Stimulated activated naive CD8-positive, alpha-beta T cell treated with anti-CD3 and anti-CD28 coated beads, Interleukin-15, amount 100 ng/mL, for 72 hours (primary cell): ENCODE data around the gene COL21A1.

Experiments
- ATAC-seq: fragments of 150-1000 bp; cut with Tn5 transposase; 2 replicates; pipeline ENCODE4 v1.10.0; 2021; ENCODE audit warnings: mild to moderate bottlenecking, moderate library complexity
- DNase-seq, 2 donors: peaks; one replicate each; pipeline ENCODE4 v3.0.0; 2021 to 2022
- H3K27ac Mint-ChIP-seq, 2 donors: one replicate each; pipeline ENCODE4 v1.8.0; 2022; ENCODE audit warnings: mild to moderate bottlenecking in 2 of 2, mixed read lengths in 2 of 2, moderate library complexity in 2 of 2
- H3K27me3 Mint-ChIP-seq: one replicate; pipeline ENCODE4 v1.8.0; 2022; ENCODE audit warnings: mixed read lengths
- H3K4me1 Mint-ChIP-seq: one replicate; pipeline ENCODE4 v1.8.0; 2022; ENCODE audit warnings: mild to moderate bottlenecking, mixed read lengths
- H3K4me3 Mint-ChIP-seq, 2 donors: one replicate each; pipeline ENCODE4 v1.8.0; 2022; ENCODE audit warnings: mild to moderate bottlenecking in 2 of 2, mixed read lengths in 2 of 2, moderate library complexity in 1 of 2
- H3K9me3 Mint-ChIP-seq, 2 donors: one replicate each; pipeline ENCODE4 v1.8.0; 2022; ENCODE audit warnings: mixed read lengths in 2 of 2

The COL21A1 gene

DNA sequence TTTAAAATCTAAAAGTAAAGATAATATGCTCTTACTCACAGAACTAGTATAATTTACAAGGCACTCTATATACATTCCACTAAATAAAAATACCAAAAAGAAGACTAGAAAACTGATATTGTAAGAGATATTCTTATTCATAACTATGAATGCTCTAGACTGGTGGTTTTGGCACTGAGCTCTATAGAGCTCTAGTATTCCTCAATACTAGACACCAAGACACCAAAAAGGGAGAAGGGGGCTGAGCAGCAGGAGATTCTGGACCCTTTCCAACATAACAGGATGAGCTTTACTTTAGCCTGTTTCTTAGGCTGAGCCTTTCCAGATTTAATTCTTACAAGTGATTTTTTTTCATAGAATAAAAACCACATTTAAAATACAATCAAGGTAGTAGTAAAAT, 173.6 kb downstream of the COL21A1 start:
- H3K4me1 Mint-ChIP-seq, result no peaks in the 10 kb centered on the region
- H3K27ac Mint-ChIP-seq, result no peak overlapping the region
- H3K4me3 Mint-ChIP-seq, result no peak overlapping the region
- H3K9me3 Mint-ChIP-seq, result peaks cover 13 to 17% of the 10 kb centered on the region in 2 donors
- no peaks in the 10 kb centered on the region for H3K27me3 Mint-ChIP-seq
- DNase-seq (no peak), ATAC-seq (no peak)

DNA sequence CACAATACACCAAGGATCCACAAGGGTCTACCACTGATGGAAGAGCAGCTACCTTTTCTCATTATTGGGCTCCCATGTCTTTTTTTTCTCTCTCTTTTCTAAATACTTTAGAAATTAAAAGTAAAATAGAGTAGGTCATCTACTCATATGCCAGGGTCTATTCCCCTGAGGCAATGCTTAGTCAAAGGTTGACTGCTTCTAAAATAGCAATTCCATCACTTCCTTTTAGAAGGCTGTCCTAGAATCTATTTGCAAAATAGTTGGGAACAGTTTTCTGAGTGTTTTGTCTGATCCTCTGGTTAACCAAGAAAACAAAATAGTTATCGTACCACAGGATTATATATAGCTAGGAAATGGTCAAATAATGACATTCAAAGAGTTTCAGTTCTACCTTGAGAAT, 174.1 kb downstream of the COL21A1 start:
- ATAC-seq (no peak), DNase-seq (no peak)
- Mint-ChIP-seq H3K27ac (no peak overlapping the region), H3K4me3 (no peak overlapping the region), H3K4me1 (no peaks in the 10 kb centered on the region), H3K9me3 (peaks cover 13 to 17% of the 10 kb centered on the region in 2 donors), H3K27me3 (no peaks in the 10 kb centered on the region)

DNA sequence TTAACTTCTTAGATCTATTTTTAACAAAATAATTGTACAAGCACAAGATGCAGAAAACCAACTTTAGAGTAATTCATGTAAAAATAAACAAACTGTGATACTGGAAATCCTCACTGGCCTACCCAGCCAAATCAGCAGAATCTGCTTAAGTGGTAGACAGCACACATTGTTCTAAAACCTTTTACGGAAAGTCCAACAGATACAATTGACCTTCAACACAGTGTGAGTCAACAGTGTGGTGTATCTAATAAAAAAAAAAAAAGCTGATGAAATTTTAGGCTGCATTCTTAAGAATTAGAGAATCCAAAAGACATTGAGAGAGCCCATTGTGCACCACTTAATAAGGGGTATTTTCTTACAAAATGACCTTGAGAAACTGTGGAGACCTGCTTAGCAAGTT, 174.5 kb downstream of the COL21A1 start:
- H3K27ac Mint-ChIP-seq, result no peak overlapping the region
- DNase-seq, result no peak
- H3K9me3 Mint-ChIP-seq, result peaks cover 13 to 17% of the 10 kb centered on the region in 2 donors
- H3K27me3 Mint-ChIP-seq, result no peaks in the 10 kb centered on the region
- no peaks in the 10 kb centered on the region for H3K4me1 Mint-ChIP-seq
- H3K4me3 Mint-ChIP-seq, result no peak overlapping the region
- ATAC-seq, result no peak

DNA sequence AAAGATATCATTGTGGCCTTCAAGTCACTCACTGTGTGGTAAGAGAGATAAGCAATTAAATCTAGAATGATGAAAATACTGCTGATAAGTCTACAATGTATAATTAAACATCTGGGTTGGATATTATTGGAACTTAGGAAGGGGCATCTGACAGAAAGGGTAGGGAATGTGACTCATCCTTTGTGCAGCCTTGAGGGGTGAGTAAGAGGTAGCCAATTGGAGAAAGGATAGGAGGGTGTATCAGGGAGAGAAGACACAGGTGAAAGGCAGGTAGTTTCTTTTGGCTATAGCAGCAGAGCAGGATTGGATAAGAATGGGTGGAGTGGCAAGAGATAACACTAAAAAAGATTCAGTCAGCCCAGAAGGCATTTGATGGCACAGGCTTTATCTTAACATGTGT, 182.0 kb downstream of the COL21A1 start:
- Mint-ChIP-seq H3K27ac (peak overlapping the region in 1 of 2 donors; percentile 13), H3K4me1 (no peaks in the 10 kb centered on the region), H3K4me3 (no peak overlapping the region), H3K27me3 (no peaks in the 10 kb centered on the region), H3K9me3 (peaks cover 6 to 8% of the 10 kb centered on the region in 2 donors)
- ATAC-seq (no peak), DNase-seq (no peak)

DNA sequence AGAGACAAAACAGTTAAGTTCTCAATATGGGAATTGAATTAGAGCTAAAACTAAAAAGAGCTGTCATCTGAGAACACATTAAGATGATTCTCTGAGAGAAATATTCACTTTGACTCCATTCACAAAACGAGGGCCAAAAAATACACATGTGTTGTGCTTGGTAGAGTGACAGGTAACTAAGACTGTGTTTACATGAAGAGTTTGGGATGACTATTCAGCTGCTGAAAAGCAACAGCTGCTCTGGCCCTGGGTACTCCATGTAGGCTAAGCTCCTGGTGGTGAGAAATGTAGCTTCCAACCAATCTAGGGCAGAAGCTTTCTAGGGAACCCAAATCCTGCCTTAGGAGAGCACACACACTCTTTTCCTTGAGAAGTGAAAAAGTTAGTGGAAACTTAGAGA, 184.5 kb downstream of the COL21A1 start:
- ATAC-seq, result no peak
- Mint-ChIP-seq H3K9me3 (peaks cover 6 to 8% of the 10 kb centered on the region in 2 donors), H3K27ac (no peak overlapping the region), H3K4me1 (no peaks in the 10 kb centered on the region), H3K27me3 (no peaks in the 10 kb centered on the region), H3K4me3 (no peak overlapping the region)
- no peak for DNase-seq

DNA sequence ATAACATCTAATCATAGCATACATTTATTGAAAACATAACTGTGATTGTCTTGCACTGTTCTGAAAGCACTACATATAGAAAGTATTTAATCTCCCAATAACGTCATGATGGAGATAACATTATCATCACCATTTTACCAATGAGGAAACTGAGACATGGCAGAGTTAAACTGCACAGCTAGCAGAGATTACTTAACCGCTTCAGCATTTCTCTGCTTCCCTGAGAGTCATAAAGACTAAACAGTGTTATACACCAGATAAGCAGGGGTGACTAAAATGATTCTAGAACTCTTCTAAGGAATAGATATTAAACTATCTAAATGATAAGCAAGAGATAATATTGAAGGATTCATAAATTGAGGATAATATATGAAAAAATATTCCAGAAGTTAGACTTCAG, 188.7 kb downstream of the COL21A1 start:
- DNase-seq (no peak), ATAC-seq (no peak)
- Mint-ChIP-seq H3K27me3 (no peaks in the 10 kb centered on the region), H3K9me3 (peaks cover 0 to 4% of the 10 kb centered on the region in 2 donors), H3K4me1 (no peaks in the 10 kb centered on the region), H3K27ac (no peak overlapping the region), H3K4me3 (no peak overlapping the region)

DNA sequence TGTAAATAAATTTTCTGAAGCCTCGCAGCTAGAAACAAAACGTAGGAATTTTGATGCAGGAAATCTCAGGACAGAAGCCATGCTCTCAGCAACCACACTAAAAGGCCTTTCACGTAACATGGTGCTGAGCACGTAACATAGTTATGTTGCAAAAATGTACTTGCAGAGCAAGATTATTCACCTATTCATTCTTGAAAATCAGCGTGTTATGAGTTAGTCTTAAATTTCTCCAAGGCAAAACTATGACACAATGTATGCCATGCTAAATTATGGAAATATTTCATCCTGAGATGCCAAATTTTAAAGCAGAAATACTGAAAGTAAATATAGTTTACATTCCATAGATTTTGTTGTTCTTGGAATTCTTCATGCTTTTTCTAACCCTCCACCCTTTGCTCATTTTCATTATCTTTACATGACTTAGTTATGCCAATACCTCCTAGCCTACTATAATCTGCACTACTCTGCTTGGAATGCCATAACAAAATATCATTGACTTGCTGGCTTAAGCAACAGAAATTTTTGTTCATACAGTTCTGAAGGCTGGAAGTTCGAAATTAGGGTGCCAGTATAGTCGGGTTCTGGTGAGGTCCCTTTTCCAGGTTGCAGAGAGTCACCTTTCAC, 192.2 kb downstream of the COL21A1 start:
- H3K4me3 Mint-ChIP-seq, result no peak overlapping the region
- no peaks in the 10 kb centered on the region for H3K27me3 Mint-ChIP-seq
- no peak overlapping the region for H3K27ac Mint-ChIP-seq
- no peak for ATAC-seq
- DNase-seq, result no peak
- H3K4me1 Mint-ChIP-seq, result no peaks in the 10 kb centered on the region
- H3K9me3 Mint-ChIP-seq, result no peaks in the 10 kb centered on the region

DNA sequence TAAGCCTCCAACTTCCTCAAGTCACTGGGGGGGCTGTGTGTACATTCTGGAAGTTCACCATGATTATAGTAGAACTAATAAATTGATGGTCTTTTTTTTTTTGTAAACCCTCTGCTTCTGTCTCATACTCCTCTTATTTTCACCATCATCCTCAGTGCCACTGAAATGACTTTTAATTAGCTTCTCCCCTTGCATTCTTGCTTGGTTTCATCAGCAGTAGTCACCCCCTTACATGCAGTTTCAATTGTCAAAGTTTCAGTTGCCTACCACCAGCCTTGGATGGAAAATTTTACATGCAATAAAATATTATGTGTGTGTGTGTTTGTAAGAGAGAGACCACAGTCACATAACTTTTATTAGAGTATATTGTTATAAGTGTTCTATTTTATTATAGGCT, 196.2 kb downstream of the COL21A1 start:
- Mint-ChIP-seq H3K4me1 (no peaks in the 10 kb centered on the region), H3K27ac (no peak overlapping the region), H3K9me3 (no peaks in the 10 kb centered on the region), H3K4me3 (no peak overlapping the region), H3K27me3 (no peaks in the 10 kb centered on the region)
- ATAC-seq (no peak), DNase-seq (no peak)

DNA sequence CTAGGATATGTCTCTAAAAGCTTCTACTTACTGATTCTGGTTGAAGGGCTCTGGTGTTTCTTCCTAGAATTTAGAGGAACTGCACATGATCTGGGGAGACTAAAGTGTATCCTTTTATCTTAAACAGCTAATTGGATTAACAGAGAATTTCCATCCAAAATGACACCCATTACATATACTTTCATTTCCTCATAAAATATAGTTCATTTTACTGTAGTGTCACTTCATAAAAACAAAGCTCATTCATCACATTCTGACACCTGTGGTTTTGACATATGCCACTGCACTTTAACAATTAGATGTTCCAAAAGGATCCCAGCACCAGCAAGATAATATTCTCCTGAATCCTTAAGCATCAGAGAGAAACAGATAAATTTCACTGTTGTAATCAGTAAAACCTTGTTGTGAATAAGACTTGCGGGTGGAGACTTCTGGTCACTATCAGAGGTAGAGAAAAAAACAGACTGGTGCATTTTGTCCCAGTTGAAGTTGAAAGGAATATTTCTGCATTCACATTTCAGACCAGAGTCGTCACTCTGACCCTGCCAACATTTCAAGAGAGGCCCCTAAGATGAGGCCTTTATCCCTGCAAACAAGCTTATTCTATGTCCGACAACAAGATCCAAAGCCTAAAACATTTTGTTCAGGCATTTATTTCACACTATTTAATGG, 196.7 kb downstream of the COL21A1 start:
- ATAC-seq (no peak), DNase-seq (no peak)
- no peak overlapping the region for H3K4me3 Mint-ChIP-seq
- no peak overlapping the region for H3K27ac Mint-ChIP-seq
- no peaks in the 10 kb centered on the region for H3K4me1 Mint-ChIP-seq
- no peaks in the 10 kb centered on the region for H3K9me3 Mint-ChIP-seq
- H3K27me3 Mint-ChIP-seq, result no peaks in the 10 kb centered on the region

DNA sequence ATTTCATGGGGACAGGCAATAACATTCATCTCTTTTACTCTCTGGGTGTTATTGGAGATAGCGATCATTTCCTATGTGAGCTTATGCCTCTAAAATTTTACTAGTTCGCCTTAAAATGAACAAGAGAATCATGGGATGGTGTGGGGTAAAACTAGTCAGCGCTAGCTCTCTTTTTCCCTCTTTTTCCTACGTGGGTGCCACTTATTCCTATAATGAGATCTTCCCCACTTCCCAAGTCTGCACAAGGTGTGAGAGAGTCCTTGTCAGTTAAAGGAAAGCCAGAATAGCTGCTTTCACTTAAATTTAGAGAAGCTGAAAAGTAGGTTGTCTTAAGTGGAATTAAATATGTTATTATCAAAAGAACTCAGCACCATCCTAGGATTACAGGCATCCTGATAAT, 198.8 kb downstream of the COL21A1 start:
- Mint-ChIP-seq H3K4me3 (no peak overlapping the region), H3K9me3 (no peaks in the 10 kb centered on the region), H3K4me1 (no peaks in the 10 kb centered on the region), H3K27ac (no peak overlapping the region), H3K27me3 (no peaks in the 10 kb centered on the region)
- ATAC-seq, result no peak
- no peak for DNase-seq

DNA sequence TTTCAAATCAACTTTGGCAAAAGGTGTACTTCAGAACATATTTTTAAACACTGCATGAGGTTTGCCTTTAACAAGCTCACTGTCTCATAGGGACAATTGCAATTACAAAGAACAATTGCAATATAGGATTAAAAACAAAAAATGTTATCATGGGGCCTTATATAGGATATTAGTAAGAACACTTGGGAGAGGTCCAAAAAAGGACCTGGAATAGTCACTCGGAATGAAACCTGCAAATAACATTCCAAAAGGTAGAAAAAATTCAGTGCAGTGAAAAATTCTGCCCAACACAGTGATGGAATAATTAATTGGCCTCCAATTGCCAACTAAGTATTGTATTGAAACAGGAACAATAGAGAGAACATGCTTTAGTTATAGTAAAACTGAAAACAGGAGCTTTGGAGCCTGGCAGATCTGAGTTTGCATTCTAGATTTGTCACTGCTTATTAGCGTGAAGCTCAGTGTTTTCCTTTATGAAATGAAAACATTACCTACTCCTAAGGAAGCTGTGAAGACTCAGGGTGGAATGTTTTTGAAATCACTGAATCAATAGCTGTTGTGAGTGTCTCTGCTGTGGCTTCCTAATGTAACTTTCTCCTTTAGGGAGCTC, 199.3 kb downstream of the COL21A1 start:
- Mint-ChIP-seq H3K9me3 (no peaks in the 10 kb centered on the region), H3K27ac (no peak overlapping the region), H3K4me1 (no peaks in the 10 kb centered on the region), H3K27me3 (no peaks in the 10 kb centered on the region), H3K4me3 (no peak overlapping the region)
- DNase-seq (no peak), ATAC-seq (no peak)

DNA sequence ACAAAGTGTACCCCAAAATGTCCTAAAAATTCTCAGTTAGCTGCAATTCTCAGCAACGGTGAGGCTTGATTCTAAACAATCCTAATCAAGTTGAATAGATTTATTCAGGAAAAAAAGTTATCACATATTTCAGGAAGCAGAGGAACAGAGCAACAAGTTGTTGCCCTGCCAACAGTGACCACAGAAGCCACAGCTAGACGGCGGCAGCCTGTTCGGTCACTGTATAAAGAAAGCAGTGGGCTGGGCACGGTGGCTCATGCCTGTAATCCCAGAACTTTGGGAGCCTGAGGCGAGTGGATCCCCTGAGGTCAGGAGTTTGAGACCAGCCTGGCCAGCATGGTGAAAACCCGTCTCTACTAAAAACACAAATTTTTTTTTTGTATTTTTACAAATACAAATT, 200.8 kb downstream of the COL21A1 start:
- no peak for DNase-seq
- H3K9me3 Mint-ChIP-seq, result peaks cover 0 to 2% of the 10 kb centered on the region in 2 donors
- H3K4me1 Mint-ChIP-seq, result no peaks in the 10 kb centered on the region

DNA sequence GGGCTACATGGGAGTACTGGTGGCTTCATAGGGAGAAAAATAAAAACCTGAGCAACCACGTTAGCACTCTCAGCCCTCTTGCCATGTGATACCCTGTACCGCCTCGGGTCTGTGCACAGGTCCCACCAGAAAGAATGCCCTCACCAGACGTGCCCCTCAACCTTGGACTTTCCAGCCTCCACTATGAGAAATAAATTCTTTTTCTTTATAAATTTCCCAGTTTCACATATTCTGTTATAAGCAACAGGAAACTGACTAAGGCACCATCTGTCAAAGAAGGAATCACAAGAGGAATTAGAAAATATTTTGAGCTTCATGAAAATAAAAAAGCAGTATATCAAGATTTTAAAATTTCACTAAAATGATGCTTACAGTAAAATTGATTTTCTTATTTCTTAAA, 203.6 kb downstream of the COL21A1 start:
- Mint-ChIP-seq H3K9me3 (peaks cover 4 to 11% of the 10 kb centered on the region in 2 donors), H3K4me1 (no peaks in the 10 kb centered on the region)
- no peak for ATAC-seq

More for the DNA sequence above, 200.8 kb downstream of the COL21A1 start:
- H3K4me3 Mint-ChIP-seq, result no peak overlapping the region
- ATAC-seq, result no peak
- H3K27me3 Mint-ChIP-seq, result no peaks in the 10 kb centered on the region
- H3K27ac Mint-ChIP-seq, result no peak overlapping the region

DNA sequence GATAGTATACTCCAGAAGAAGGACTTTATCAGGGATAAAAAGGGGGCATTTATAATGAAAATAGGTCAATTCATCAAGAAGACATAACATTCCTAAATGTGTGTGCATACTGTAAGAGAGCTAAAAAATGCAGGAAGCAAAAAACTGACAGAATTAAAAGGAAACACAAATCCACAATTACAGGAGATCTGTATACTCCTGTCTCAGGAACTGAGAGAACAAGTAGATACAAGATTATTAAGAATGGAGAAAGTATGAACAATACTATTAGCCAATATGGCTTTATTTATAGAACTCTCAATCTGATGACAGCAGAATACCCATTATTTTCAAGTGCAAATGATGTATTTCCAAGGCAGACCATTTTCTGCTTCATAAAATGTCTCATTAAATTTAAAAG, 204.3 kb downstream of the COL21A1 start:
- Mint-ChIP-seq H3K4me3 (no peak overlapping the region), H3K27me3 (no peaks in the 10 kb centered on the region), H3K9me3 (peaks cover 10 to 11% of the 10 kb centered on the region in 2 donors), H3K4me1 (no peaks in the 10 kb centered on the region), H3K27ac (no peak overlapping the region)
- no peak for DNase-seq
- no peak for ATAC-seq

More for the DNA sequence above, 203.6 kb downstream of the COL21A1 start:
- Mint-ChIP-seq H3K27me3 (no peaks in the 10 kb centered on the region), H3K4me3 (no peak overlapping the region), H3K27ac (no peak overlapping the region)
- DNase-seq, result no peak

DNA sequence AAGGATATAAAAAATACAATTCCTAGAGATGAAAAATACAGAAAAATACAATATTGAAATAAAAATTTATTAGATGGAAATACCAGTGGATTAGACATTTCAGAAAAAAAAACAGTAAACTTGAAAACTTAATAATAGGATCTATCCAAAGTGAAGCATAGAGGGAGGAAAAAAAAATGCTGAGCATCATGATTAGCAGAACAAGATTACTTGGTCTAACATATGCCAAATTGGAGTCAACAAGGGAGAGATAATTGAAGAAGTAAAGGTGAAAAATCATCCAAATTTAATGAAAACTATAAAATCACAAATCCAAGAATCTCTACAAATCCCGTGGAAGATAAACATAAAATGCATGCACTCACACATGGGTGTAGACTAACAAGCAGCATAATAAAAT, 205.8 kb downstream of the COL21A1 start:
- Mint-ChIP-seq H3K27me3 (no peaks in the 10 kb centered on the region), H3K4me1 (no peaks in the 10 kb centered on the region), H3K4me3 (no peak overlapping the region), H3K9me3 (peaks cover 11% of the 10 kb centered on the region in 2 donors), H3K27ac (no peak overlapping the region)
- ATAC-seq, result no peak
- DNase-seq, result no peak

DNA sequence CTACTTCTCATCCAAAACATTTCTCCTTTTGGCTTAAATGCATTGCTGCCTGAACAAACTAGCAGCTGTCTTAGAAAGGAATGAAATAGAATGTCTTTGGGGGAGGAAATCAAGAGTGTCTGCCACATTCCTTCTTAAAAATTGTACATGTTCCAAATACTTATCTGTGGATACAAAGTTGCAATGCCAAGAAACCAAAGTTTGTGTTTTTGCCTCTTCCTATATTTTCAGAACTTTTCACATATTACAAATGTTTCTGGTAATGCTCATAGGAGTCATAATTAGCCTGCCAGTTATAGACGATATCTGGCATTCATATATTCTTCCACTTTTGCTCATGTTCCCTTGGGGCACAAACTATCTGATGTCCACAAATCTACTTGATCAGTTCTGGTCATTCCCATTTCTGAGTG, 206.5 kb downstream of the COL21A1 start:
- H3K27ac Mint-ChIP-seq, result no peak overlapping the region
- no peaks in the 10 kb centered on the region for H3K4me1 Mint-ChIP-seq
- peaks cover 11% of the 10 kb centered on the region in 2 donors for H3K9me3 Mint-ChIP-seq
- ATAC-seq (no peak), DNase-seq (no peak)
- H3K4me3 Mint-ChIP-seq, result no peak overlapping the region
- H3K27me3 Mint-ChIP-seq, result no peaks in the 10 kb centered on the region
